A172 (cell line): ENCODE measurements around the gene TEKT5. TPM values are rescaled to one million over a fixed set of nuclear protein-coding genes. Genes with fewer than 3 reads are reported as not detected.
A peak's percentile ranks its signal among the peaks of the same experiment; 100 is the strongest.
"Not testable (repeated sequence)": the region's sequence is repeated elsewhere in the genome, so short reads cannot be mapped to it uniquely, and the experiment has no call there.

Source experiments
- DNase-seq: peaks from one replicate; pipeline ENCODE4 v3.0.0-alpha.2; 2015; ENCODE audit warnings: low spot score
- total RNA-seq: library from RNA; depleted of rRNA; stranded (reverse); fragments of >200 nt; shearing (Covaris generic); gene quantifications from 2 replicates; pipeline ENCODE4 v1.2.3, GENCODE V29; 2014; rRNA removed

The TEKT5 gene
- not detected in 2 replicates for total RNA-seq

DNA sequence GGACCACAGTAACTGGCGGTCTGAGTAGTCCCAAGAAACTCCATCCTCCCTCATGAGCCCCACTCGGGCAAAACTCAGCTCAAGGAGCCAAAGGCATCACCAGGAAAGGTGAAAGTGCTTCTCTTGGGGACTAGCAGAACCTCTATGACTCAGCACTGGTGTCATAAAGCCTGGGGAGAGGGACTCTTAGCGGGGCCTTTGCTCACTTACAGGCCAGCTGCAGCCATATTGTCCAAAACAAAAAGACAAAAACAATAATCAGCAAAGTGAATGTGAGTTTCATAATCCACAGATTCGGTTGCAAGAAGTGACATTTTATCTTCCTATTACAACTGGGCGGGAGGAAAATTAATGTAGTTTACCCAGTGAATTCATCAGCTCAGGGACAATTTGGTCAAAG lies at the start of gene TEKT5:
Gene TEKT5 (minus strand): TSS at position 101 of the 400 bp plus-strand sequence. CDS start 57 bp downstream, at position 44.
- DNase-seq: no peak

DNA sequence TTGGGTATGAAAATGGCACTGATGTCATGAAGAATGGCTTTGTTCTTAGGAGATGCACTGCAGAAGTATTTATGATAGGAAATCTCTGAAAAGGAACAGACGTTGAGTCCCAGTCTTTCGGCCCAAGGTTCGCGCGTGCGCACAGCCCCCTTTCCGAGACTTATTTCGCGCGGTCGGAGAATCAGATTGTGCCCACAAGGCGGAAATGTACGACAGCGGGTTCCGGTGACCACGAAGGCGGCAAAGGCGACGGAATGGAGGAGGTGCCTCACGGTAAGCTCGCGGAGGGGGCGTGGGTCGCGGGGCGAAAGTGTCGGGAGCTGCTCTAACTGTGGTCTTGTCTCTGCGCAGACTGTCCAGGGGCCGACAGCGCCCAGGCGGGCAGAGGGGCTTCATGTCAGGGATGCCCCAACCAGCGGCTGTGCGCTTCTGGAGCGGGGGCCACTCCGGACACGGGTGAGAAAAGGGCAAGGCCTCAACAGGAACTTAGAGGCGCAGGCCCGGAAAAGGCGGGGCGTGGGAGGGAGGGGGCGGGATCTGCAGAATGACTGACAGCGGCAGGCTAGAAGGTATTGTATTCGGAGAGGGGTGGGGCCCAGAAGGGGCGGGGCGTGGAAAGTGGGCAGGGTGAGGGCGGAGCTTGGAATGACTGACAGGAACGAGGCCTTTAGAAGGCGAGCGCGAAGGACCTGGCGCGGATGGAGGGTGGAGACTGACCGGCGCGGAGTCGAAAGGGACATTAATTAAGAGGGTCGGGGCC lies 49.1 kb upstream of the TEKT5 start, which contains the start of gene NUBP1:
Gene NUBP1 (plus strand): TSS at position 233 of the 760 bp plus-strand sequence. CDS start 22 bp downstream, at position 255.
- DNase-seq: peak; percentile 96

GRCh38 chr16:10743227-10743609 lies 48.5 kb upstream of the TEKT5 start:
- DNase-seq: no peak

GRCh38 chr16:10741844-10742243 lies 47.1 kb upstream of the TEKT5 start:
- DNase-seq: no peak

DNA sequence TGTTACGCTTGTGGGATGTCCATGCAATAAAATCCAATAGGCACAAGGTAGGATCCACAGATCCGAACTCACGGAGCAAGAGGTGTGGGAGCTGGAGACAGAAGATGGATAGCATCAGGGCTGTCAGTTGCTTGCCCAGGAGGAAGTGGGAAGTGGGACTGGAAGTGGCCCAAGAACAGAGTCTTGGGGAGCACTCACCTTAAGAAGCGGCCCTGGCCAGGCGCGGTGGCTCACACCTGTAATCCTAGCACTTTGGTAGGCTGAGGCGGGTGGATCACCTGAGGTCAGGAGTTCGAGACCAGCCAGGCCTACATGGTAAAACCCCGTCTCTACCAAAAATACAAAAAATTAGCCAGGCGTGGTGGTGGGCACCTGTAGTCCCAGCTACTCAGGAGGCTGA lies 46.5 kb upstream of the TEKT5 start:
- not testable (repeated sequence) for DNase-seq

GRCh38 chr16:10740845-10741208 lies 46.1 kb upstream of the TEKT5 start:
- no peak for DNase-seq

GRCh38 chr16:10740000-10740844 lies 45.5 kb upstream of the TEKT5 start:
- no peak for DNase-seq

DNA sequence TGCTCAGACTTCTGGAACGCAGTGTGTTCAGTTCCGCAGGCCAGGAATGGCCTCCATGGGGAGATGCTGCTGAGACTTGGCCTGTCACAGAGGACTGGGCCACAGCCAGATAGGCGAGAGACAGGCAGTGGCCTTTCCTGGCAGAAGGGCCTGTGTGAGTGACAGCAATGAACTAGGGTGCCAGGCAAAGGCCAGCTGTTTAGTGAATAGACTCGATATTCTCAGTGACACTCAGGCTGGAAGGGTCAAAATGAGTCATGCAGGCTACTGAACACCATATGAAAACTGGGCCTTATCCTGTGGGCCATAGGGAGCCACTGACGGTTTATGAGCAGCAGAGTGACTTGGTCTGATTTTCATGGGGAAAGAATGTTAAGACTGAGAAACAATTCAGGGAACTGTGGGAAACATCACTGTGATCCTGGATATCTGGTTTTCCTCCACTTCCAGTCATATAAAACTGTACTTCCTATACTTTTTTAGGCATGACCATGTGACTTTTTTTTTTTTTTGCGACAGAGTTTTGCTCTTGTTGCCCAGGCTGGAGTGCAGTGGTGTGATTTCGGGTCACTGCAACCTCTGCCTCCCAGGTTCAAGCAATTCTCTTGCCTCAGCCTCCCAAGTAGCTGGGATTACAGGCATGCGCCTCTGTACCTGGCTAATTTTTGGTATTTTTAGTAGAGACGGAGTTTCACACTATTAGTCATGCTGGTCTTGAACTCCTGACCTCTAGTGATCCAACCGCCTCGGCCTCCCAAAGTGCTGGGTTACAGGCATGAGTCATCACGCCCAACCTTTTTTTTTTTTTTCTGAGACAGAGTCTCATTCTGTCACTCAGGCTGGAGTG lies 43.7 kb upstream of the TEKT5 start:
- peak; percentile 86 for DNase-seq

- peak; percentile 71 for DNase-seq
Measured at GRCh38 chr16:10737068-10737625, 42.4 kb upstream of the TEKT5 start.

GRCh38 chr16:10731790-10732189 lies 37.1 kb upstream of the TEKT5 start:
- DNase-seq: no peak

- DNase-seq: peak; percentile 82
Measured at GRCh38 chr16:10729104-10730048, 34.6 kb upstream of the TEKT5 start.

- no peak for DNase-seq
Measured at GRCh38 chr16:10728003-10728887, 33.5 kb upstream of the TEKT5 start.

DNA sequence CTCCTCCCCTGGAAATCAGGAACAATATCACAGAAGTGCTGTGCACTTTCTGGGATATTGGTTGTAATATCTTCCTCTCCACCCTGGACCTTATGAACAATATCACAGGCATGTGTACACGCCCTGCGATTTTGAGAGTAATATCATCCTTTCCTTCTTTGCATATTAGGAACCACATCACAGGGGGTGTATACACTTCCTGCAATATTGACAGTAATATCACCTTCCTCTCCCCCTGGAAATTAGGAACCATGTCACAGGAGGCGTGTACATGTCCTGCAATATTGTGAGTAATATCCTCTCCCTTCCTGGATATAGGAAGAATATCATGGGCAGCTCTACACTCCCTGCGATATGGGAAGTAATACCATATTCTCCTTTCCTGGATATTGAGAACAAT lies 14.2 kb upstream of the TEKT5 start:
- no peak for DNase-seq

GRCh38 chr16:10699756-10700155 lies 5.0 kb upstream of the TEKT5 start:
- DNase-seq: no peak

GRCh38 chr16:10694306-10694705 lies 424 bp downstream of the TEKT5 start:
- DNase-seq: no peak

DNA sequence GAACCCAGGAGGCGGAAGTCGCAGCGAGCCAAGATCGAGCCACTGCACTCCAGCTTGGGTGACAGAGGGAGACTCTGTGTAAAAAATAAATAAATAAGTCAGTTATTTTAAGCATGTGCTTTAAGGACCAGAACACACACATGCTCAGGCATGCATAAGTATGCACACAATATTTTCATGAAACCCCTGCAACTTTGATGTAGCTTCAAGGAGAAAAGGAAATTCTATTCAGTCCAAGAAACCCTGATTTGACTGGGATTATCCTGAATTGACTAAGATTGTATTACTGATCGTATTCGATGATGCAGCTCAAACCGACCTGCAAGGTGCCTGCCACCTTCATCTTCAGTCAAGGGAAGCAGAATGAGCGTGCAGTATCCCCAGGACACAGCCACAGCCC lies 841 bp downstream of the TEKT5 start:
- DNase-seq: no peak

DNA sequence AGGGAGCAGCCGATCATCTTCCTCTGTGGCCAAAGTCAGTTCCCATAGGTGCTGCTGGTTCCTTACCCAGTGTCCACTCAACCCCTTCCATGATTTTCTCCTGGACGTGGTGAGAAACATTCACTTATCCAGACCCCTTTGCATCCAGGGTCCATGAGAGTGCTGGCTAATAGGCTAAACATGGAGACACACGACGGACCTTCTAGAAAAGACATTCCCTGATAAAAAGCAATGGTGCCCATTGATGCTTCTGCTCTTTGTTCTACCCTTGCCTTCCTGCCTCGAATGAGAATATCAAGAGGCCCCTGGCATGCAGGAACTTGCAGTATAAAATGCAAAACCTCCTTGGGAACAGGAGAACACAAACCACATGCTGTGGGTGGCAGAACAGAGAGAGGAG lies 2.3 kb downstream of the TEKT5 start:
- DNase-seq: no peak

GRCh38 chr16:10688726-10689125 lies 6.0 kb downstream of the TEKT5 start:
- no peak for DNase-seq

DNA sequence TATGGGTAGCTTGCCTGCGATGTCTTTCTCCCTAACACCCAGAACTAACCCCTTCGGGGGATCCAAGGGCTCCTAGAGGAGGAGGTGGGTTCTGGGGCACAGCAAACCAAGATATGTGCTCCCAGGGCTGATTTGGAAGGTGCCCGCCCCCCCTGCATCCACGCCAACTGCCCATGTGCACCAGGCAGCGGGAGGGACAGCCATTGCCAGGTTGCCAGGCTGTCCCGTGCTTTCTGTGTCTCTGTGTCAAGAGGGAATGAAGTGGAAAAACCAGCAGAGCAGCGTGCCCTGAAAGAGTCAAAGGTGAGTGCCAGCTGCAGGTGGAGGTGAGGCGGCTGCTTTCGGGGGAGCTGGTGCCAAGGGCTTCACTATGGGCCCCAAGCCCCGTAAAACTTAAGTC lies 6.4 kb downstream of the TEKT5 start:
- no peak for DNase-seq
